ENCODE data around the gene MAP6D1.

MAP6D1 gene

DNA sequence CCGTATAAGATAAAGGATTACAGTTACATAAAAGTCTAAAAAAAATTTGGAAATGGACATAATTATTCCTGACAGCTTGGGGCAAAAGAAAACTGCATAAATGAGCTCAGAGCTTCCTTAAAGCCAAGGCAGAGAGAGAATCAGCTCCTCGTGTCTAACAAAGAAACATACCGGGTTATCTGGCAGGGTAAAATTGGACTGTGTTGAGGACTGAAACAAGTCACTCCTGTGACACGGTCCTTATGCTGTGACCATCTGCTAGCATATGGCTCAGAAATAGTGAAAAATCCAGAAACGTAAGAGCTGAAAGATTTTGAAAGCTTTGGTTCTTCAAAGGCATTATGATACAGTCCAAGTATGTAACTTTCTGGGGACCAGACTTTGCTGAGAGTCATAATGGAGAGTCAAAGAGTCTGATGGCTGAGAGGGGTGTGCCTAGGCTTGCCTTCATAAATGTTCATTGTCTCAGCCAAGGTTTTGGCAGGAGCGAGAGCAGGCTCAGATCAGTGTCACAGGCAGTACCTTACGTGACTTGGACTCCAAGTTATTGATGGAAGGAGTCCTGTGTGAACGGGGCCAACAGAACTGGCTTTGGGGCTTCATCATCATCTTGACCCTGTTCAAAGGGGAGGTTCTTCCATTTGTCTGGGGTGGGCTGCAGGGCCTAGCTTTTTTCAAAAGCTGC is 12.5 kb downstream of the MAP6D1 start:
- DNase-seq (ENCODE audit: low read depth), result no peak
- TF ChIP-seq, protein P1, sequence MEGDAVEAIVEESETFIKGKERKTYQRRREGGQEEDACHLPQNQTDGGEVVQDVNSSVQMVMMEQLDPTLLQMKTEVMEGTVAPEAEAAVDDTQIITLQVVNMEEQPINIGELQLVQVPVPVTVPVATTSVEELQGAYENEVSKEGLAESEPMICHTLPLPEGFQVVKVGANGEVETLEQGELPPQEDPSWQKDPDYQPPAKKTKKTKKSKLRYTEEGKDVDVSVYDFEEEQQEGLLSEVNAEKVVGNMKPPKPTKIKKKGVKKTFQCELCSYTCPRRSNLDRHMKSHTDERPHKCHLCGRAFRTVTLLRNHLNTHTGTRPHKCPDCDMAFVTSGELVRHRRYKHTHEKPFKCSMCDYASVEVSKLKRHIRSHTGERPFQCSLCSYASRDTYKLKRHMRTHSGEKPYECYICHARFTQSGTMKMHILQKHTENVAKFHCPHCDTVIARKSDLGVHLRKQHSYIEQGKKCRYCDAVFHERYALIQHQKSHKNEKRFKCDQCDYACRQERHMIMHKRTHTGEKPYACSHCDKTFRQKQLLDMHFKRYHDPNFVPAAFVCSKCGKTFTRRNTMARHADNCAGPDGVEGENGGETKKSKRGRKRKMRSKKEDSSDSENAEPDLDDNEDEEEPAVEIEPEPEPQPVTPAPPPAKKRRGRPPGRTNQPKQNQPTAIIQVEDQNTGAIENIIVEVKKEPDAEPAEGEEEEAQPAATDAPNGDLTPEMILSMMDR (IDR thresholded peaks at IDR 0.05; ENCODE audit: low read length, missing control alignments), result no peak

DNA sequence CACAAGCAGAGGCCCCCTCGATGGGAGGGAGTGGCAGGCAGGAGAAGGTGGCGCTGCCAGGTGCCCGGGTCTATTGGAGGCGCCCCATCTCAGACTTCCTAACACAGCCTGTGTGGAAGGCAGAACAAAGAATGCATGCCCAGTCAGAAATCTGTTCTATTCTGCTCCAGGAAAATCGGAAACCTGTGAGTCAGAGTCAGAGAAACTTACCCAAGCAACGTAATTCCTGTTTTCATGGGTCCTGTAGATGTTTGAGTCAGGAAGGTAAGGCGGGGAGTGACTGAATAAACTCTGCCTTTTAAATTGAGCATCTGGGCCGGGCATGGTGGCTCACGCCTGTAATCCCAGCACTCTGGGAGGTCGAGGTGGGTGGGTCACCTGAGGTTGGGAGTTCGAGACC is 13.7 kb downstream of the MAP6D1 start:
- DNase-seq (ENCODE audit: low read depth), result no peak

More for the DNA sequence above, 12.5 kb downstream of the MAP6D1 start:
- no peak overlapping the region for H3K4me3 ChIP-seq (replicated peaks; ENCODE audit: low read depth, low read length)

DNA sequence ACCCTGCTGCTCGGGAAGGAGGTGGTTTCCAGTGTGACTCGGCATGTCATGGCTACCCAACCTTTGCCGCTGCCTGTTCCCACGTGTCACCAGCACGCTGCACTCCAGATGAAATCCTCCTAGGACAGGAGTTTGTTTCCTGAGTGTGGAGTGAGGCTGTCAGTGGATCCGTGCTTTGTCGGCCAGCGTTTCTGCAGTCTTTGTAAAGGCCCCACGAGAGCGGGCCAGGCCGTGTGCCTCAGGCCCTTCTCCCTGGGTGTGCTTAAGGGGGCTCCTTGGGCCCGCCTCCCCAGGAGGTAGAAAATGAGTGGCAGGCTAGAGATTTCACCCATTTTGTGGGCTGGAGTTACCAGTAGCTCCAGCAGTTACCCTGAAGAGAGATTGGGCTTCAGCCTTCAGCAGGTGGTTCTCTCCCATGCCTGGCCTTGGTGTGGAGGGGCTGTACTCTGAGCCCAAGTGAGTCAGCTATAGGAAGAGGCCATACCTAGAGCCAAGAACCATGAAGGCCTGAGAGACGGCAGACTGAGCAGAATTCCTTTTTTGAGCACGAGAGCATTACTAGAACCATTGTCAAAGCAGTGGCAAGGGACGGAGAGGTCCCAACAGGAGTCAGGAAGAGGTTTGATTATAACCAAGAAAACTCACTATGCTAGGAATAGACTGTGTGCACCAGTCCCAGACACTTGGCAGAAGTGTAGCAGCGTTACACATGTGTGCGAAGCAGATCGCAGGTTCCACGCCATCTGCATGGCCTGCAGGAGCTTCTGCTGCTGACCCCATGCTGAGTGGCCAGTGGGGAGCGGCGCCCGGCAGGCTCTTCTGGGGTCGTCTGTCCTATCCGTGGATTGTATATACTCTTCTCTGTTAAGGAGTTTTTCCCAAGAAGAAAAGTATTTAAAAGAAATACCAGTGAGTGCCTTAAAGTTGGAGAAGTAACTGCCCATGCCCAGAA is 14.5 kb downstream of the MAP6D1 start:
- no peak overlapping the region for H3K4me3 ChIP-seq (replicated peaks; ENCODE audit: low read depth, low read length)
- DNase-seq (ENCODE audit: low read depth), result no peak

More for the DNA sequence above, 13.7 kb downstream of the MAP6D1 start:
- TF ChIP-seq, protein P1 (IDR thresholded peaks at IDR 0.05; ENCODE audit: low read length, missing control alignments), result no peak
- H3K4me3 ChIP-seq (replicated peaks; ENCODE audit: low read depth, low read length), result no peak overlapping the region

DNA sequence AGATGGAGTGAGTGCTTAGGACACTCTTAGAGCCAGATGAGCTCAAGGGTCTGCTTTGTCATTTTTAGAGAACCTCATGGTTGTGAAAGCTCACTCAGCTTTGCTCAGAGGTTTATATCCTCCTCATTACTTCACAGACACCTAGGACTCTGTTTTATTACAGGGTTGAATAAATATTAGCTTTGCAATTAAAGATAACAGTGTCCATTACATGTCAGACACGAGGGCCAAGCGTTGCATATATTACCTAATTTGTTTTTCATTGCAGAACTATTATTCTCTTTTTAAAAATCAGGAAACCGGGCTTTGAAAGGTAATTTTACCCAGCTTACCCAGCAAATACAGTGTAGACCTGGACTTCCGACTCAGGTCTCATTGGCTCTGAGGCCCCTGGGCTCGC is 16.1 kb downstream of the MAP6D1 start:
- DNase-seq (ENCODE audit: low read depth), result no peak
- TF ChIP-seq, protein P1 (IDR thresholded peaks at IDR 0.05; ENCODE audit: low read length, missing control alignments), result no peak
- no peak overlapping the region for H3K4me3 ChIP-seq (replicated peaks; ENCODE audit: low read depth, low read length)

More for the DNA sequence above, 14.5 kb downstream of the MAP6D1 start:
- TF ChIP-seq, protein P1 (IDR thresholded peaks at IDR 0.05; ENCODE audit: low read length, missing control alignments), result no peak

DNA sequence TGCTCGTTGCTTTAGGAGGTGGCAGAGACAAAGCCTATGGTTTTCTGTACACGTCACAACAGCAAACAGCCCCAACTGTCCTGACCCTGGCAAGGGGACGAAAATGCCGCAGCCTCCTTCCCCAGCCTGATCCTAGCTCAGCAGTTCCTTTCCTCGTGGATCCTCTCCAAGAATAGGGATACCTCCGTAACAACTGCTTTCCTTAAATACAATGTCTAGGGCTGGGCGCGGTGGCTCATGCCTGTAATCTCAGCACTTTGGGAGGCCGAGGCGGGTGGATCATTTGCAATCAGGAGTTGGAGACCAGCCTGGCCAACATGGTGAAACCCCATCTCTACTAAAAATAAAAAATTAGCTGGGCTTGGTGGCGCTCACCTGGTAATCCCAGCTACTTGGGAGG is 17.0 kb downstream of the MAP6D1 start:
- DNase-seq (ENCODE audit: low read depth), result no peak
- TF ChIP-seq, protein P1 (IDR thresholded peaks at IDR 0.05; ENCODE audit: low read length, missing control alignments), result no peak

DNA sequence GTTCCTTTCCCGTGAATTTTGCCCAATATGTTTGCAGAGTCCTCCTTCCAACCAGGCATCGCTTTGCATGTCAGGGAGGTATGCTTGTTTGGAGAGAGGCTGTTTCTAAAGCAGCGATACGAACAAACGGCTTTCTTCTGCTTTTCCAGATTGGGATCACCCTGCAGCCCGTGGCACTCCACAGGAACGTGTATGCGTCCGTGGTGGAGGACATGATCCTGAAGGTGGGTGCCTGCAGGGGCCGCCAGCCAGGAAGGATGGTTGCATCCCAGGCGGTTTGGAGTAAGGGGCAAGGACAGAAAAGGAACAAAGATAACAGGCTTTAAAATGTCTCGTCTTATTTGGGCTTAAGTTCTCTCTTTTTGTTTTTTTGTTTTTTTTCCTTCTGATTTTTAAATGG is 17.5 kb downstream of the MAP6D1 start:
- no peak for DNase-seq (ENCODE audit: low read depth)
- TF ChIP-seq, protein P1 (IDR thresholded peaks at IDR 0.05; ENCODE audit: low read length, missing control alignments), result no peak
- H3K4me3 ChIP-seq (replicated peaks; ENCODE audit: low read depth, low read length), result no peak overlapping the region

More for the DNA sequence above, 17.0 kb downstream of the MAP6D1 start:
- no peak overlapping the region for H3K4me3 ChIP-seq (replicated peaks; ENCODE audit: low read depth, low read length)
